HepG2 (cell line): ENCODE data around the gene SETD1B. TPM values are rescaled to one million over a fixed set of nuclear protein-coding genes. Genes with fewer than 3 reads are reported as not detected.

Experiments used
- BRCA1 ChIP-seq: sonication (generic); formaldehyde crosslinking; IDR thresholded peaks from 2 replicates; pipeline ENCODE4 v1.4.0; 2020; ENCODE audit warnings: missing genetic modification reagents
- CAMTA2 ChIP-seq: sonication (generic); formaldehyde crosslinking; IDR thresholded peaks from 2 replicates; pipeline ENCODE4 v1.4.0; 2020; ENCODE audit warnings: mild to moderate bottlenecking, missing genetic modification reagents, borderline replicate concordance
- CCDC6 ChIP-seq: sonication (generic); formaldehyde crosslinking; IDR thresholded peaks from 2 replicates; pipeline ENCODE4 v1.8.1; 2022; ENCODE audit warnings: mild to moderate bottlenecking, missing genetic modification reagents, moderate library complexity
- DNMT3B ChIP-seq: conservative IDR thresholded peaks from 2 replicates; pipeline ENCODE4 v1.6.1; 2016; ENCODE audit warnings: missing biosample characterization, control low read depth
- FOSL1 ChIP-seq: sonication (generic); formaldehyde crosslinking; IDR thresholded peaks from 2 replicates; pipeline ENCODE4 v1.9.0; 2021; ENCODE audit warnings: missing genetic modification reagents, borderline replicate concordance
- GZF1 ChIP-seq: sonication (generic); formaldehyde crosslinking; IDR thresholded peaks from 2 replicates; pipeline ENCODE4 v1.5.1; 2020; ENCODE audit warnings: mild to moderate bottlenecking, missing genetic modification reagents
- JDP2 ChIP-seq: sonication (generic); formaldehyde crosslinking; IDR thresholded peaks from 2 replicates; pipeline ENCODE4 v1.8.1; 2022; ENCODE audit warnings: missing genetic modification reagents, borderline replicate concordance
- NFE2L2 ChIP-seq: fragments of 150-350 bp; IDR thresholded peaks from 2 replicates; pipeline ENCODE4 v1.6.1; 2014; ENCODE audit warnings: low read length
- SP140L ChIP-seq: sonication (generic); formaldehyde crosslinking; IDR thresholded peaks from 2 replicates; pipeline ENCODE4 v1.4.0; 2020; ENCODE audit warnings: missing genetic modification reagents, borderline replicate concordance
- TOPORS ChIP-seq: sonication (generic); formaldehyde crosslinking; IDR thresholded peaks from 2 replicates; pipeline ENCODE4 v1.8.0; 2023; ENCODE audit warnings: mild to moderate bottlenecking, missing genetic modification reagents
- ZFP36L2 ChIP-seq: sonication (generic); formaldehyde crosslinking; IDR thresholded peaks from 2 replicates; pipeline ENCODE4 v1.4.0; 2020; ENCODE audit warnings: missing genetic modification reagents
- ZNF264 ChIP-seq: sonication (generic); formaldehyde crosslinking; IDR thresholded peaks from 2 replicates; pipeline ENCODE4 v1.4.0; 2020; ENCODE audit warnings: missing genetic modification reagents
- ZNF337 ChIP-seq: sonication (generic); formaldehyde crosslinking; IDR thresholded peaks from 2 replicates; pipeline ENCODE4 v1.5.1; 2020; ENCODE audit warnings: missing genetic modification reagents, low read depth, mild to moderate bottlenecking, borderline replicate concordance
- ZNF564 ChIP-seq: sonication (generic); formaldehyde crosslinking; IDR thresholded peaks from 2 replicates; pipeline ENCODE4 v1.8.1; 2023; ENCODE audit warnings: mild to moderate bottlenecking, missing genetic modification reagents
- ZNF572 ChIP-seq: sonication (generic); formaldehyde crosslinking; IDR thresholded peaks from 2 replicates; pipeline ENCODE4 v1.5.1; 2020; ENCODE audit warnings: mild to moderate bottlenecking, missing genetic modification reagents
- ZNF577 ChIP-seq: sonication (generic); formaldehyde crosslinking; IDR thresholded peaks from 2 replicates; pipeline ENCODE4 v1.4.0; 2020; ENCODE audit warnings: mild to moderate bottlenecking, low read depth, missing genetic modification reagents, borderline replicate concordance
- ZNF607 ChIP-seq: sonication (generic); formaldehyde crosslinking; IDR thresholded peaks from 2 replicates; pipeline ENCODE4 v1.5.1; 2020; ENCODE audit warnings: missing genetic modification reagents, mild to moderate bottlenecking, borderline replicate concordance
- ZNF768 ChIP-seq: sonication (generic); formaldehyde crosslinking; IDR thresholded peaks from 2 replicates; pipeline ENCODE4 v1.4.0; 2020; ENCODE audit warnings: missing genetic modification reagents
- ZSCAN25 ChIP-seq: sonication (generic); formaldehyde crosslinking; IDR thresholded peaks from 2 replicates; pipeline ENCODE4 v1.8.0; 2022; ENCODE audit warnings: mild to moderate bottlenecking, missing genetic modification reagents
- polyA plus RNA-seq, 8 experiments: library from polyadenylated mRNA; depleted of rRNA in 3 of 8; stranded (reverse) in 7 of 8; unstranded in 1 of 8; fragments of >200 nt; fragmentation: Illumina TruSeq in 4 of 8; extraction: Trizol in 4 of 8; gene quantifications; 2 replicates each; pipeline versions ENCODE4 v1.2.1 to v1.2.3, GENCODE V29; 2011 to 2016; ENCODE audit warnings: low read depth in 4 of 8, missing spikeins in 1 of 8, mixed read lengths in 1 of 8; ENCODE audit not compliant: insufficient read depth in 1 of 8
- total RNA-seq, 5 experiments: library from RNA; depleted of rRNA; stranded (reverse); fragments of >200 nt; fragmentation: Illumina TruSeq; extraction: Trizol; gene quantifications; 2 replicates each; pipeline ENCODE4 v1.2.3, GENCODE V29; 2016; ENCODE audit warnings: low read depth in 1 of 5
- TF ChIP-seq, protein P1 (sequence below): sonication (generic); formaldehyde crosslinking; IDR thresholded peaks from 2 replicates; pipeline ENCODE4 v1.5.0; 2020; ENCODE audit warnings: missing genetic modification reagents, mild to moderate bottlenecking, borderline replicate concordance
- TF ChIP-seq, protein P2 (sequence below): sonication (generic); formaldehyde crosslinking; IDR thresholded peaks from 2 replicates; pipeline ENCODE4 v1.5.1; 2020; ENCODE audit warnings: missing genetic modification reagents, mild to moderate bottlenecking, borderline replicate concordance
- TF ChIP-seq, protein P3 (sequence below): sonication (generic); formaldehyde crosslinking; IDR thresholded peaks from 2 replicates; pipeline ENCODE4 v1.8.1; 2023; ENCODE audit warnings: mild to moderate bottlenecking, inconsistent platforms, moderate library complexity, missing genetic modification reagents, borderline replicate concordance
- TF ChIP-seq, protein P4 (sequence below): sonication (generic); formaldehyde crosslinking; IDR thresholded peaks from 2 replicates; pipeline ENCODE4 v1.9.0; 2021; ENCODE audit warnings: missing genetic modification reagents, borderline replicate concordance

SETD1B gene
- total and polyA plus RNA-seq, 2 of the 13 experiments (the other 11 are each of a cell fraction or from before 2014, with no cell fraction given) = 1.1 to 1.4 TPM

DNA sequence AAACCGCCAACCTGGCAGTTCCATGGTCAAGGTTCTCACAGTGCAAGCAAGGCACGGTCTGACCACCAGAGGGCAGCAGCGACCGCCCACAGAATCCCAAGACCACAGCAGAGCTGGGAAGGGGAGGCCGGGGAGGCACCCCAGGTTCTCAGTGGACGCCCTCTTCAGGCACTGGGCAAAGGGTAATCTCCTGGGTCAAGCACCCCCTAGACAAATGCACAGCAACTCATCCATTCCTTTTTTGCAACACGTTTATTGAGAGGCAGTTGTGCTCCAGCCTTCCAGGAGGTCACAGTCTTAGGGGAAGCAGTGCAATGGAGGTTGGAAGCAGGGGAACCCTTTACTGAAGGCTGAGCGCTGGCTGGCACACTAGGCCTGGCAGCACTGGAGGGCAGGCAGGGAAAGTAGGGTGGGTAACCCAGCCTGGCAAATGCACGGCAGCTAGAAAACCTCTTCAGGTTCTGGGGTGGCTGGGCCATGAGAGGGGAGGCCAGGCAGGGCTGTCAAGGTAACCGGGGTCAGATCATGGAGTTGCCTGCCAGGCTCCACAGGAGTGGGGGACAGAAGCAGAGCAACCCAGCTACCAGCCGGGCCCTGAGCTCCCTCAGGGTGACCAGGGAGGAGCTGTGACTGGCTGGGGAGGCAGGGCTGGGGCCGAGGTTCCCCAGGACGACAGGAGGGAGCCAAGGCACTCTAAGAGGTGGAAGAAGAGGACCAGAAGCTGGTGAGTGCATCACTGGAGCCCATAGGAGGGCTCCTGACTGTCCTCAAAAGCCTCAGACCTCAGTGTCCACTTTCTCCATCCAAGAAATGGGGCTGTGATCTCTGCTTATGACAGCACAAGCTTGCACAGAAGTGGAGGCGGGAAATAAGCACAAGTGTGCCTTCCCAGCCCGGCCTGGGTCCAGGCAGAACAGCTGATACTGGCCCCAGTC, 8.5 kb upstream of the SETD1B start (continued):
- TF ChIP-seq JDP2 (no peak), ZNF264 (CRISPR knock-in tag) (no peak), NFE2L2 (no peak), BRCA1 (no peak), ZNF607 (CRISPR knock-in tag) (peak; percentile 43; the same call in 1 of the 2 replicates), CCDC6 (CRISPR knock-in tag) (no peak; the same call in 1 of the 2 replicates), ZSCAN25 (no peak; the same call in 1 of the 2 replicates), ZNF768 (CRISPR knock-in tag) (no peak), ZNF572 (CRISPR knock-in tag) (no peak), DNMT3B (CRISPR knock-in tag) (no peak), ZFP36L2 (CRISPR knock-in tag) (no peak), GZF1 (0 out of 2 replicates have a peak, but pooled peaks have one; percentile 37), ZNF564 (CRISPR knock-in tag) (no peak), SP140L (CRISPR knock-in tag) (no peak; the same call in 1 of the 2 replicates), ZNF337 (no peak), TOPORS (0 out of 2 replicates have a peak, but pooled peaks have one; percentile 37), FOSL1 (CRISPR knock-in tag) (no peak), ZNF577 (CRISPR knock-in tag) (no peak), CAMTA2 (CRISPR knock-in tag) (no peak)
- TF ChIP-seq, protein P1, sequence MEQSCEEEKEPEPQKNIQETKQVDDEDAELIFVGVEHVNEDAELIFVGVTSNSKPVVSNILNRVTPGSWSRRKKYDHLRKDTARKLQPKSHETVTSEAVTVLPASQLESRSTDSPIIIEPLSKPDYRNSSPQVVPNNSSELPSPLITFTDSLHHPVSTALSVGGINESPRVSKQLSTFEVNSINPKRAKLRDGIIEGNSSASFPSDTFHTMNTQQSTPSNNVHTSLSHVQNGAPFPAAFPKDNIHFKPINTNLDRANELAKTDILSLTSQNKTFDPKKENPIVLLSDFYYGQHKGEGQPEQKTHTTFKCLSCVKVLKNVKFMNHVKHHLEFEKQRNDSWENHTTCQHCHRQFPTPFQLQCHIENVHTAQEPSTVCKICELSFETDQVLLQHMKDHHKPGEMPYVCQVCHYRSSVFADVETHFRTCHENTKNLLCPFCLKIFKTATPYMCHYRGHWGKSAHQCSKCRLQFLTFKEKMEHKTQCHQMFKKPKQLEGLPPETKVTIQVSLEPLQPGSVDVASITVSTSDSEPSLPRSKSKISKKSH (CRISPR knock-in tag) = no peak
- TF ChIP-seq, protein P2, sequence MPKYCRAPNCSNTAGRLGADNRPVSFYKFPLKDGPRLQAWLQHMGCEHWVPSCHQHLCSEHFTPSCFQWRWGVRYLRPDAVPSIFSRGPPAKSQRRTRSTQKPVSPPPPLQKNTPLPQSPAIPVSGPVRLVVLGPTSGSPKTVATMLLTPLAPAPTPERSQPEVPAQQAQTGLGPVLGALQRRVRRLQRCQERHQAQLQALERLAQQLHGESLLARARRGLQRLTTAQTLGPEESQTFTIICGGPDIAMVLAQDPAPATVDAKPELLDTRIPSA (CRISPR knock-in tag) = no peak
- TF ChIP-seq, protein P3, sequence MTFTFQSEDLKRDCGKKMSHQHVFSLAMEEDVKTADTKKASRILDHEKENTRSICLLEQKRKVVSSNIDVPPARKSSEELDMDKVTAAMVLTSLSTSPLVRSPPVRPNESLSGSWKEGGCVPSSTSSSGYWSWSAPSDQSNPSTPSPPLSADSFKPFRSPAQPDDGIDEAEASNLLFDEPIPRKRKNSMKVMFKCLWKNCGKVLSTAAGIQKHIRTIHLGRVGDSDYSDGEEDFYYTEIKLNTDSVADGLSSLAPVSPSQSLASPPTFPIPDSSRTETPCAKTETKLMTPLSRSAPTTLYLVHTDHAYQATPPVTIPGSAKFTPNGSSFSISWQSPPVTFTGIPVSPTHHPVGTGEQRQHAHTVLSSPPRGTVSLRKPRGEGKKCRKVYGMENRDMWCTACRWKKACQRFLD (CRISPR knock-in tag) = no peak
- TF ChIP-seq, protein P4, sequence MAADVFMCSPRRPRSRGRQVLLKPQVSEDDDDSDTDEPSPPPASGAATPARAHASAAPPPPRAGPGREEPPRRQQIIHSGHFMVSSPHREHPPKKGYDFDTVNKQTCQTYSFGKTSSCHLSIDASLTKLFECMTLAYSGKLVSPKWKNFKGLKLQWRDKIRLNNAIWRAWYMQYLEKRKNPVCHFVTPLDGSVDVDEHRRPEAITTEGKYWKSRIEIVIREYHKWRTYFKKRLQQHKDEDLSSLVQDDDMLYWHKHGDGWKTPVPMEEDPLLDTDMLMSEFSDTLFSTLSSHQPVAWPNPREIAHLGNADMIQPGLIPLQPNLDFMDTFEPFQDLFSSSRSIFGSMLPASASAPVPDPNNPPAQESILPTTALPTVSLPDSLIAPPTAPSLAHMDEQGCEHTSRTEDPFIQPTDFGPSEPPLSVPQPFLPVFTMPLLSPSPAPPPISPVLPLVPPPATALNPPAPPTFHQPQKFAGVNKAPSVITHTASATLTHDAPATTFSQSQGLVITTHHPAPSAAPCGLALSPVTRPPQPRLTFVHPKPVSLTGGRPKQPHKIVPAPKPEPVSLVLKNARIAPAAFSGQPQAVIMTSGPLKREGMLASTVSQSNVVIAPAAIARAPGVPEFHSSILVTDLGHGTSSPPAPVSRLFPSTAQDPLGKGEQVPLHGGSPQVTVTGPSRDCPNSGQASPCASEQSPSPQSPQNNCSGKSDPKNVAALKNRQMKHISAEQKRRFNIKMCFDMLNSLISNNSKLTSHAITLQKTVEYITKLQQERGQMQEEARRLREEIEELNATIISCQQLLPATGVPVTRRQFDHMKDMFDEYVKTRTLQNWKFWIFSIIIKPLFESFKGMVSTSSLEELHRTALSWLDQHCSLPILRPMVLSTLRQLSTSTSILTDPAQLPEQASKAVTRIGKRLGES (CRISPR knock-in tag) = no peak
